RWPE2 (cell line): Measurements from ENCODE around the gene CLIC5.

Source experiments
- ATAC-seq: fragments of 200-7000 bp; cut with Tn5 transposase; 3 replicates; pipeline ENCODE4 v1.9.1; 2021; ENCODE audit warnings: low read depth
- DNase-seq: peaks from one replicate; pipeline ENCODE4 v3.0.0-alpha.2; 2020; ENCODE audit warnings: low spot score
- H3K27ac ChIP-seq: fragments of 450-650 bp; 2 replicates; pipeline ENCODE4 v1.5.1; 2017; ENCODE audit warnings: mild to moderate bottlenecking; ENCODE audit not compliant: poor library complexity, severe bottlenecking
- H3K27me3 ChIP-seq: fragments of 250-450 bp; sonication (Bioruptor Pico); 2 replicates; pipeline ENCODE4 v1.5.1; 2021; ENCODE audit warnings: mild to moderate bottlenecking, moderate library complexity; ENCODE audit not compliant: insufficient read depth, poor library complexity, severe bottlenecking
- H3K36me3 ChIP-seq: fragments of 250-450 bp; sonication (Bioruptor Pico); 2 replicates; pipeline ENCODE4 v1.5.1; 2020; ENCODE audit warnings: low read depth, mild to moderate bottlenecking, moderate library complexity
- H3K4me1 ChIP-seq: fragments of 250-450 bp; sonication (Bioruptor Pico); 2 replicates; pipeline ENCODE4 v1.5.1; 2021; ENCODE audit warnings: mild to moderate bottlenecking, moderate library complexity; ENCODE audit not compliant: insufficient read depth, poor library complexity, severe bottlenecking
- H3K4me3 ChIP-seq: fragments of 250-450 bp; sonication (Bioruptor Pico); 2 replicates; pipeline ENCODE4 v1.5.1; 2021; ENCODE audit warnings: mild to moderate bottlenecking, moderate library complexity; ENCODE audit not compliant: severe bottlenecking
- H3K9me3 ChIP-seq: fragments of 250-450 bp; sonication (Bioruptor Pico); 2 replicates; pipeline ENCODE4 v1.5.1; 2021; ENCODE audit warnings: mild to moderate bottlenecking, moderate library complexity; ENCODE audit not compliant: severe bottlenecking
- TF ChIP-seq, protein P1 (sequence below): fragments of 450-650 bp; IDR thresholded peaks from one replicate; pipeline ENCODE4 v1.5.1; 2017; ENCODE audit warnings: mild to moderate bottlenecking, moderate library complexity; ENCODE audit not compliant: poor library complexity, severe bottlenecking

CLIC5 gene

DNA sequence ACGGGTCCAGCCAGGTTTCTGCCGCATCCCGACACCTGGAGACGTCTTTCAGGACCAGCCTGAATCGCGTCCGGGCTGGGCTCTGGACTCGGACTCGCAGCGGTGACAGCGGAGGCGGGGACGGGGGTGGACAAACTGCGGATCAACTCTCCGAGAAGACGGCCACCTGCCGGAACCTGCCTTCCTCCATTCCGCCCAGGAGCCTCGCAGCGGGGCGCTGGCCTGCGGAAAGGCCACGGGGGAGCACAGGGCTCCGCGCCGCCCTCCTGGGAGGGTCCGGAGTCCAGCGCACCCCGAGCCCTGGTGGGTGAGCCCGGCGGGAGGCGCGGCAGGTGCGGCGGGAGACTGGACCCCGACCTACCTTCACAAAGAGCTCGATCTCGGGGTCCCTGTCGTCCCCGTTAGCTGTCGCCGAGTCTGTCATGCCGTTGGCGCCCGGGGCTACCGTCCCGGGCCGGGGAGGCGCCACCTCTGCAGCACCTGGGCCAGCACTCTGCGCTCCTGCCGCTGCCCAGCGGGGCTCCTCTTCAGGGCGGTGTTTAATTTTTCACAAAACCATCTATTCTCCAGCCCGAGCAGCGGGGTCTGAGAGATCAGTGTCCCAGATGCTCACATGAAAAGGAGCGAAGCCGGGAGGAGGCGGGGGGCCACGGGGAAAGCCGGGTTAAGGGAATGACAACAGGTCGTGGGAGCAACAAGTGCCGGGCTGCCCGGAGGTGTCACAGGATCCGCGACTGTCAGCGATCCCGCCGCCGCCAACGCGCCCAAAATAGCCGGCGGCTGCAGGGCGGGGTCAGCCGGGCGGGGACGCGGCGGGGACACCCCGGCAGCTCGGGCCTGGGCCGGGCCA, at the start of gene CLIC5:
Gene CLIC5, minus strand, starts transcription at position 742 of the 850 bp plus-strand sequence. Its CDS starts 318 bp downstream, at position 424.
- DNase-seq = no peak
- no peak within 1 kb of the TSS for H3K27ac ChIP-seq
- ATAC-seq = peak; percentile 55; the same call in 2 of the 3 replicates

DNA sequence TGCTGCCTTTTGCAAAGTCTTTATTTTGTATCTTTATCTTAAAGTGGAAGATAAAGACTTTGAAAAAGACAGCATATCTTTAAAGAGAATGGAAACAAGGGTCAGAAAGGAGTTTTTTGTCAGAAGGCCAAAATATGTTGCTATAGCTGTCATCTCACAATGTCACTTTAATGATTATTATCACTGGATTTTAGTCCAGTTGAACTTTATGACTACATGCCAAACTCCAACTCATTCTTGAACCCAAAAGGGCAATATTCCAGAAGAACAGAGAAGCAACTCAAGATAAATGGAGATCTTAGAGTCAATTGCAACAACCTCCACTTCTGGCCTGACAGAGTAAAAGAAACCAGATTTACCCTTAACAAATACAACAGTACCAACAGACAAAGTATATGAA, 47.3 kb upstream of the CLIC5 start:
- no peak for ATAC-seq
- DNase-seq = no peak
- H3K4me3 ChIP-seq = no peak overlapping the region
- TF ChIP-seq, protein P1, sequence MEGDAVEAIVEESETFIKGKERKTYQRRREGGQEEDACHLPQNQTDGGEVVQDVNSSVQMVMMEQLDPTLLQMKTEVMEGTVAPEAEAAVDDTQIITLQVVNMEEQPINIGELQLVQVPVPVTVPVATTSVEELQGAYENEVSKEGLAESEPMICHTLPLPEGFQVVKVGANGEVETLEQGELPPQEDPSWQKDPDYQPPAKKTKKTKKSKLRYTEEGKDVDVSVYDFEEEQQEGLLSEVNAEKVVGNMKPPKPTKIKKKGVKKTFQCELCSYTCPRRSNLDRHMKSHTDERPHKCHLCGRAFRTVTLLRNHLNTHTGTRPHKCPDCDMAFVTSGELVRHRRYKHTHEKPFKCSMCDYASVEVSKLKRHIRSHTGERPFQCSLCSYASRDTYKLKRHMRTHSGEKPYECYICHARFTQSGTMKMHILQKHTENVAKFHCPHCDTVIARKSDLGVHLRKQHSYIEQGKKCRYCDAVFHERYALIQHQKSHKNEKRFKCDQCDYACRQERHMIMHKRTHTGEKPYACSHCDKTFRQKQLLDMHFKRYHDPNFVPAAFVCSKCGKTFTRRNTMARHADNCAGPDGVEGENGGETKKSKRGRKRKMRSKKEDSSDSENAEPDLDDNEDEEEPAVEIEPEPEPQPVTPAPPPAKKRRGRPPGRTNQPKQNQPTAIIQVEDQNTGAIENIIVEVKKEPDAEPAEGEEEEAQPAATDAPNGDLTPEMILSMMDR = no peak
- H3K36me3 ChIP-seq = no peaks in the 10 kb centered on the region
- no peak overlapping the region for H3K27ac ChIP-seq
- H3K9me3 ChIP-seq = no peaks in the 10 kb centered on the region
- peaks cover 6% of the 10 kb centered on the region for H3K27me3 ChIP-seq
- H3K4me1 ChIP-seq = no peaks in the 10 kb centered on the region

More for the DNA sequence above, at the start of gene CLIC5:
- H3K4me1 ChIP-seq = no peaks in the 10 kb centered on the region
- peak within 1 kb of the TSS; percentile 15 for H3K4me3 ChIP-seq
- H3K27me3 ChIP-seq = peaks cover 57% of the 10 kb centered on the region
- peaks cover 6% of the 10 kb centered on the region for H3K9me3 ChIP-seq
- H3K36me3 ChIP-seq = no peaks in the 10 kb centered on the region
- TF ChIP-seq, protein P1 = no peak

DNA sequence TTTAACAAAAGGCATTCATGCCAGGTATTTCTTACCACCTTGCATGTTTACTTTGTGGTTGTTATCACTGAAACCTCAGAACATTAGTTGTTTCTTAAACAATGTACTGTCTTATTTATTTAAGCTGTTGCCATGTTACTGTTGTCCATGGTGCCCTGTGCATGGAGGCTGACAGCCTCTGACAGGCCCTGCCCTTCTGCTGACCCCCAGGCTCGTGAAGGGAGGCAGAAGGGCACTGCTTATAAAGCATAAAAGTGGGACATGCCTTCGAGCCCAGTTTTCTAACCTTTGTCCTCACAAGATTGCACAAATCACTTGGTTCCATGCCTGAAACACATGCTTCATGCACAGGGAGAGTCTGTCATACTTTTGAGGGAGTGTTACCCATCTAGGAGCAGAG, 46.7 kb upstream of the CLIC5 start:
- ATAC-seq = peak; percentile 73
- no peaks in the 10 kb centered on the region for H3K9me3 ChIP-seq
- no peak for DNase-seq
- H3K36me3 ChIP-seq = no peaks in the 10 kb centered on the region
- H3K27me3 ChIP-seq = peaks cover 6% of the 10 kb centered on the region
- TF ChIP-seq, protein P1 = no peak
- no peak overlapping the region for H3K27ac ChIP-seq
- no peaks in the 10 kb centered on the region for H3K4me1 ChIP-seq
- no peak overlapping the region for H3K4me3 ChIP-seq

DNA sequence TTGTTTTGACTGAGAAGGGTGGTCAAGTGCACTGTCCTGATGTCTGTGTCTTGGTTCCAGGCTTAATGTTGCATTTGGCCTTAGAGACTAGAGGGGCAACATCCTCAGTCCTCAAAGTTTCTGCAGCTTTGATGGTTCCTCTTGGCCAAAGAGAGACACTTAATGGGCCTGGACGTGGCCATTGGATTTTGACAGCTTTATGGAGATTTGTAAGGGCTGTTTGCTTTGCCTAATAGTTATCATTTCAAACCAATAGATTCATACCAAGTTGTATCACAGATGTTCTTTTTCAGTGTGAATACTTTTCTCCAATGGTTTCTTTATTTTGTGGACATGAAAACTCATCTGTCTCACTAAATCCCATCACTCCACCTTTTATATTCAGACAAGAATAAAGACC, 45.8 kb upstream of the CLIC5 start:
- H3K9me3 ChIP-seq = no peaks in the 10 kb centered on the region
- H3K4me3 ChIP-seq = no peak overlapping the region
- no peak for ATAC-seq
- peaks cover 6% of the 10 kb centered on the region for H3K27me3 ChIP-seq
- H3K27ac ChIP-seq = no peak overlapping the region
- H3K36me3 ChIP-seq = no peaks in the 10 kb centered on the region
- H3K4me1 ChIP-seq = no peaks in the 10 kb centered on the region
- TF ChIP-seq, protein P1 = no peak
- no peak for DNase-seq

DNA sequence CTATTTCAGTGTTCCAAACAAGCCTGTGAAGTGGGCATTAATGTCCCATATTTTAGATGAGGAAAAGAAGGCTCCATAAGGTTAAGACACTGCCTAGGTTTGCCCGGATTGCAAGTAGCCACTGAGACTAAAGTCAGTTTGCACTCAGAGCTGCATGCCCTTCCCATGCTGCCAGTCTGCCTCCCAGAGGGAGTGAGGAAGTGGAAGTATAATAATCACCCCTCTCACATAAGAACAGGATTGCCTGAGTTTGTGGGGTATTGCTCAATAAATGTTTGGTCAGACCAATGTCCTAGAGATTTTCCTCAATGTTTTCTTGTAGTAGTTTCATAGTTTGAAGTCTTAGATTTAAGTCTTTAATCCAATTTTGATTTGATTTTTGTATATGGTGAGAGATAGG, 43.9 kb upstream of the CLIC5 start:
- no peaks in the 10 kb centered on the region for H3K4me1 ChIP-seq
- no peak for ATAC-seq
- no peaks in the 10 kb centered on the region for H3K36me3 ChIP-seq
- no peak overlapping the region for H3K4me3 ChIP-seq
- H3K27ac ChIP-seq = no peak overlapping the region
- DNase-seq = no peak
- no peaks in the 10 kb centered on the region for H3K9me3 ChIP-seq
- peaks cover 5% of the 10 kb centered on the region for H3K27me3 ChIP-seq
- TF ChIP-seq, protein P1 = no peak
